AG04449 (cell line): Measurements from ENCODE around the gene GSG1L.

ENCODE experiments used
- CTCF ChIA-PET: fragments of 350-600 bp; formaldehyde crosslinking; extraction: SDS; loops from one replicate; lab custom pipeline; 2021; ENCODE audit warnings: antibody characterized with exemption; lab: Yijun Ruan, JAX
- POLR2A ChIA-PET: fragments of 400-600, 350-600 bp; formaldehyde crosslinking; extraction: SDS; loops from one replicate; lab custom pipeline; 2020; ENCODE audit warnings: antibody characterized with exemption, inconsistent platforms; lab: Yijun Ruan, JAX
- DNase-seq: peaks from one replicate; pipeline ENCODE4 v3.0.0-alpha.2; 2010; ENCODE audit warnings: low read depth, low spot score
- H3K4me3 ChIP-seq: 2 replicates; pipeline ENCODE4 v1.5.1; 2011; ENCODE audit warnings: low read depth, mild to moderate bottlenecking, control low read depth, low read length
- CTCF ChIP-seq: IDR thresholded peaks from one replicate; pipeline ENCODE4 v1.5.1; 2011; ENCODE audit warnings: mild to moderate bottlenecking, moderate library complexity, low read length, control low read depth, inconsistent platforms; ENCODE audit not compliant: insufficient read depth; ENCODE audit errors: missing control alignments

The GSG1L gene

DNA sequence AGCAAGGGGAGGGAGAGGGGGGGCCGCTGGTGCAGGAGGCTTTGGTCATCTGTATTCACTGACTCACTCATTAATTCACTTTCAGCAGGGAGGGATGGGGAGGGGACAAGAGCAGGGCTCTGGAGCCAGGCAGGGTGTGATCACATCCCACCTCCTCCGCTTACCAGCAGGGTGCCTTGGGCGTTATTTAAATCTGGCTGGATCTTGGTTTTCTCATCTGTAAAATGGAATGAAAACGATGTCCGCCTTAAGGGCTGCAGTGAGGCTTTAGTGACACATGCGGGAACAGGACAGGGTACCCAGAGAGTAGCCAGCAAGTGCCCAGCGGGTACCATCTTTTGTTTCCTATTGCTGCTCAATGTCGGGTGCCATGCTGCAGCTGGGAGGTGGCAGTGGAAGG, 161.0 kb downstream of the GSG1L start:
- no peak for DNase-seq
- CTCF ChIA-PET = no interaction called here
- TF ChIP-seq CTCF = no peak
- POLR2A ChIA-PET = no interaction called here
- no peak overlapping the region for H3K4me3 ChIP-seq

GRCh38 chr16:27901956-27902355, 161.6 kb downstream of the GSG1L start:
- ChIA-PET CTCF (no interaction called here), POLR2A (no interaction called here)
- no peak for DNase-seq

DNA sequence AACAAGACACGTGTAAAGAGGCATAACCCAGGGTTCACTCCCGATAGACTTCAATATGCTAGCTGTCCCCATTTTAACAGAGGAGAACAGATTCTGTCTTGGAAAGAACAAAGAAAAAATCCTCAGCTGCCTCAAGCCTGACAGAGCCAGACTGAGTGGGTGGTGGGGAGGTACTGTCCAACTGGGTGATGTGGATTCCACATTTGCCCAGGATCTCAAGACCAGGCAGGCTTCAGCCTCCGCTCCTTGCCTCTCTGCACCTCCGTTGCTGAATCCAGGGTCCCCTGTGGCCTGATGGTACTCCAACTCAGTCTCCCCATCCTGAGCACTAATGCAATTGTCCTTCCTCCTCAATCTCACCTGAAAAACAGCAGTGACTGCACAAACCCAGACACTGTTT, 163.8 kb downstream of the GSG1L start:
- ChIA-PET CTCF (no interaction called here), POLR2A (no interaction called here)
- no peak overlapping the region for H3K4me3 ChIP-seq
- TF ChIP-seq CTCF = no peak
- DNase-seq = no peak

More at GRCh38 chr16:27901956-27902355, 161.6 kb downstream of the GSG1L start:
- H3K4me3 ChIP-seq = no peak overlapping the region
- TF ChIP-seq CTCF = no peak

DNA sequence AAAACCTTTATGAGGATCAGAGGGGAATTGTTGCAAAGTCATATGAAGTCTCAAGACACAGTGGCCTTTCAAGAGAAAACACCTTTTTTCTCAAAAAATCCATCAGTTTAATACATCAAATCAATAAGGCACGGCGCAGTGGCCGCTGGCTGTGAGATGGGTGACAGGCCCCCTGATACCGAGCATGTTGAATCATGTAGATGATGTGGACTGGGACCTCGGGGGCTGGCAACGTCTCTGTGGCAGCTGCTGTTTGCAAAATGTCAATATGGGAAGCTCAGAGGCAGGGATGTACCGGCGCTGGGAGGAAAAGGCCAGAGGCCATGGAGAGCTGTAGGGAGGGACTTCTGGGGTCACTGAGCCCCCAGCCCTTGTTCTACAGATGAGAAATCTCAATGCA, 169.1 kb downstream of the GSG1L start:
- no peak for TF ChIP-seq CTCF
- ChIA-PET CTCF (no interaction called here), POLR2A (no interaction called here)
- no peak overlapping the region for H3K4me3 ChIP-seq
- DNase-seq = no peak

- no peak overlapping the region for H3K4me3 ChIP-seq
- TF ChIP-seq CTCF = no peak
- DNase-seq = no peak
- ChIA-PET CTCF (no interaction called here), POLR2A (no interaction called here)
Observed at GRCh38 chr16:27892879-27893278, 170.6 kb downstream of the GSG1L start.

- ChIA-PET CTCF (no interaction called here), POLR2A (no interaction called here)
- DNase-seq = no peak
- no peak overlapping the region for H3K4me3 ChIP-seq
- no peak for TF ChIP-seq CTCF
Observed at GRCh38 chr16:27890866-27891265, 172.6 kb downstream of the GSG1L start.
